Fibroblast of lung (primary cell): ENCODE measurements around the gene CEP41.

Experiments
- EZH2 ChIP-seq: IDR thresholded peaks from 2 replicates; pipeline ENCODE4 v1.5.1; 2012; ENCODE audit warnings: low read length, control low read depth, mild to moderate bottlenecking; ENCODE audit errors: missing control alignments
- TF ChIP-seq, protein P1 (sequence below), 2 donors: IDR thresholded peaks in 1 of 2; conservative IDR thresholded peaks in 1 of 2; 1 replicate in 1 of 2; 2 replicates in 1 of 2; pipeline ENCODE4 v1.5.1; 2011 to 2012; ENCODE audit warnings: low read length in 2 of 2, control low read depth in 1 of 2, inconsistent platforms in 1 of 2, low read depth in 1 of 2, mild to moderate bottlenecking in 1 of 2

DNA sequence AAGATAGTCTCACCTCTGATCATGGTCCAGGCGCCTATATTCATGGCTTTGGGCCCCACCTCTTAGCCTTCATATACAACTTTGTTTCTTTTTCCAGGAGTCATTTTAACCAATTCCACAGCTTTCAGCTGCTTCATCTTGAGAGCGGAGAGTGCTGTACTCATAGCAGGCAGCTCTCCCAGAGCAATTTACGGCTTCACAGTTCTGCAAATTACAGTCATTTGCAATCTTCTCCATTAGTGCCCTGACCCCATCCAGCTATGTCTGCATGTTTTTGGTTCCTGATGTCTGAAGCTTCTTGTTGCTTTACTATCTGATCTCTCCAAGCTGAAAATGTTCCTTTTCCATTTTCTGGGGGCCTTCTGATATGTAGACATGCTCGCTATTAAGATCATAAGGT is 33.1 kb upstream of the CEP41 start:
- TF ChIP-seq, protein P1, sequence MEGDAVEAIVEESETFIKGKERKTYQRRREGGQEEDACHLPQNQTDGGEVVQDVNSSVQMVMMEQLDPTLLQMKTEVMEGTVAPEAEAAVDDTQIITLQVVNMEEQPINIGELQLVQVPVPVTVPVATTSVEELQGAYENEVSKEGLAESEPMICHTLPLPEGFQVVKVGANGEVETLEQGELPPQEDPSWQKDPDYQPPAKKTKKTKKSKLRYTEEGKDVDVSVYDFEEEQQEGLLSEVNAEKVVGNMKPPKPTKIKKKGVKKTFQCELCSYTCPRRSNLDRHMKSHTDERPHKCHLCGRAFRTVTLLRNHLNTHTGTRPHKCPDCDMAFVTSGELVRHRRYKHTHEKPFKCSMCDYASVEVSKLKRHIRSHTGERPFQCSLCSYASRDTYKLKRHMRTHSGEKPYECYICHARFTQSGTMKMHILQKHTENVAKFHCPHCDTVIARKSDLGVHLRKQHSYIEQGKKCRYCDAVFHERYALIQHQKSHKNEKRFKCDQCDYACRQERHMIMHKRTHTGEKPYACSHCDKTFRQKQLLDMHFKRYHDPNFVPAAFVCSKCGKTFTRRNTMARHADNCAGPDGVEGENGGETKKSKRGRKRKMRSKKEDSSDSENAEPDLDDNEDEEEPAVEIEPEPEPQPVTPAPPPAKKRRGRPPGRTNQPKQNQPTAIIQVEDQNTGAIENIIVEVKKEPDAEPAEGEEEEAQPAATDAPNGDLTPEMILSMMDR (conservative IDR thresholded peaks at IDR 0.05 in 1 of 2, IDR thresholded peaks at IDR 0.05 in 1 of 2; ENCODE audit: low read depth in 1 of 2, low read length in 2 of 2), result no peak
- TF ChIP-seq EZH2, result no peak
